ENCODE data around the gene ASAP2.

GRCh38 chr2:9336576-9337314, 130.1 kb downstream of the ASAP2 start:
- TF ChIP-seq TAF1 (IDR thresholded peaks at IDR 0.05; ENCODE audit: borderline replicate concordance, low read depth, low read length) (no peak), POLR2A (IDR thresholded peaks at IDR 0.05; ENCODE audit: low read depth, low read length) (no peak)
